Trophoblast cell (in vitro differentiated cells and primary cell): ENCODE data around the gene PCSK7.

Experiments
- DNase-seq, 2 donors: peaks; one replicate each; pipeline ENCODE4 v3.0.0-alpha.2; 2016
- H2AFZ ChIP-seq: 2 replicates; pipeline ENCODE4 v1.6.1; 2013; ENCODE audit warnings: low read length, moderate library complexity, mild to moderate bottlenecking; ENCODE audit not compliant: insufficient read depth, poor library complexity
- H2AK5ac ChIP-seq: 2 replicates; pipeline ENCODE4 v1.6.1; 2013; ENCODE audit warnings: mild to moderate bottlenecking, low read length
- H2BK120ac ChIP-seq: 2 replicates; pipeline ENCODE4 v1.6.1; 2013; ENCODE audit warnings: low read length, mild to moderate bottlenecking, moderate library complexity; ENCODE audit not compliant: insufficient read depth, poor library complexity
- H2BK12ac ChIP-seq: 2 replicates; pipeline ENCODE4 v1.6.1; 2013; ENCODE audit warnings: mild to moderate bottlenecking, low read length, moderate library complexity
- H2BK5ac ChIP-seq: 2 replicates; pipeline ENCODE4 v1.6.1; 2013; ENCODE audit warnings: low read length, low read depth, moderate library complexity, mild to moderate bottlenecking; ENCODE audit not compliant: poor library complexity
- H3K14ac ChIP-seq: 2 replicates; pipeline ENCODE4 v1.6.1; 2013; ENCODE audit warnings: mild to moderate bottlenecking, low read length
- H3K18ac ChIP-seq: 2 replicates; pipeline ENCODE4 v1.6.1; 2013; ENCODE audit warnings: mild to moderate bottlenecking, low read length
- H3K23ac ChIP-seq: 2 replicates; pipeline ENCODE4 v1.6.1; 2013; ENCODE audit warnings: low read length
- H3K27ac ChIP-seq: 2 replicates; pipeline ENCODE4 v1.5.1; 2013; ENCODE audit warnings: low read depth, mild to moderate bottlenecking, inconsistent platforms, low read length, moderate library complexity
- H3K27me3 ChIP-seq: 2 replicates; pipeline ENCODE4 v1.6.1; 2013; ENCODE audit warnings: inconsistent platforms, mild to moderate bottlenecking, low read length, moderate library complexity; ENCODE audit not compliant: insufficient read depth
- H3K36me3 ChIP-seq, 2 experiments: 1 replicate in 1 of 2; 2 replicates in 1 of 2; pipeline ENCODE4 v1.6.1; 2013; ENCODE audit warnings: low read length in 2 of 2, mild to moderate bottlenecking in 2 of 2, moderate library complexity in 1 of 2; ENCODE audit not compliant: insufficient read depth in 2 of 2, control insufficient read depth in 1 of 2
- H3K4ac ChIP-seq: 2 replicates; pipeline ENCODE4 v1.6.1; 2013; ENCODE audit warnings: low read depth, mild to moderate bottlenecking, low read length, moderate library complexity
- H3K4me1 ChIP-seq, 2 experiments: 1 replicate in 1 of 2; 2 replicates in 1 of 2; pipeline ENCODE4 v1.6.1; 2013; ENCODE audit warnings: low read length in 2 of 2, mild to moderate bottlenecking in 2 of 2, moderate library complexity in 1 of 2; ENCODE audit not compliant: insufficient read depth in 2 of 2, control insufficient read depth in 1 of 2
- H3K4me2 ChIP-seq: 2 replicates; pipeline ENCODE4 v1.6.1; 2013; ENCODE audit warnings: inconsistent platforms, mild to moderate bottlenecking, low read length, moderate library complexity
- H3K4me3 ChIP-seq: 2 replicates; pipeline ENCODE4 v1.5.1; 2013; ENCODE audit warnings: mild to moderate bottlenecking, low read depth, low read length, inconsistent platforms
- H3K79me1 ChIP-seq: one replicate; pipeline ENCODE4 v1.6.1; 2013; ENCODE audit warnings: low read length
- H3K79me2 ChIP-seq: 2 replicates; pipeline ENCODE4 v1.6.1; 2013; ENCODE audit warnings: low read length, mild to moderate bottlenecking; ENCODE audit not compliant: control insufficient read depth, insufficient read depth, poor library complexity
- H3K9ac ChIP-seq: 2 replicates; pipeline ENCODE4 v1.6.1; 2013; ENCODE audit warnings: mild to moderate bottlenecking, low read length
- H3K9me3 ChIP-seq: 2 replicates; pipeline ENCODE4 v1.6.1; 2013; ENCODE audit warnings: low read depth, mild to moderate bottlenecking, control low read depth, inconsistent platforms, low read length; ENCODE audit not compliant: insufficient read depth
- H4K12ac ChIP-seq: 2 replicates; pipeline ENCODE4 v1.6.1; 2013; ENCODE audit warnings: low read depth, mild to moderate bottlenecking, low read length, moderate library complexity
- H4K8ac ChIP-seq: 2 replicates; pipeline ENCODE4 v1.6.1; 2013; ENCODE audit warnings: low read depth, mild to moderate bottlenecking, low read length, moderate library complexity
- H4K91ac ChIP-seq: one replicate; pipeline ENCODE4 v1.6.1; 2013; ENCODE audit warnings: low read depth, mild to moderate bottlenecking, low read length, moderate library complexity
- WGBS: extraction: QIAGEN DNeasy Blood & Tissue Kit; methylation state at CpG from one replicate; pipeline ENCODE4 v1.1.7; 2013; ENCODE audit warnings: missing lambda C conversion rate; ENCODE audit not compliant: insufficient read length, insufficient coverage; ENCODE audit errors: extremely low coverage; 5-methylcytosine and 5-hydroxymethylcytosine counted together

The PCSK7 gene

GRCh38 chr11:117187799-117188481 is 43.9 kb downstream of the PCSK7 start:
- Histone ChIP-seq H2AK5ac (no peak overlapping the region), H4K91ac (no peak overlapping the region), H3K79me1 (no peaks in the 10 kb centered on the region), H3K36me3 (peaks cover 51 to 59% of the 10 kb centered on the region in 2 experiments), H2BK5ac (no peak overlapping the region), H2AFZ (no peak overlapping the region), H3K23ac (no peak overlapping the region), H3K4me3 (no peak overlapping the region), H3K27ac (no peak overlapping the region), H3K79me2 (no peaks in the 10 kb centered on the region), H3K18ac (no peak overlapping the region), H3K9me3 (no peaks in the 10 kb centered on the region), H3K4me1 (peaks cover 0 to 2% of the 10 kb centered on the region in 2 experiments), H3K4me2 (no peak overlapping the region), H4K8ac (no peak overlapping the region), H3K9ac (no peak overlapping the region), H3K14ac (no peak overlapping the region), H2BK120ac (no peak overlapping the region), H3K4ac (no peak overlapping the region), H3K27me3 (no peaks in the 10 kb centered on the region), H2BK12ac (no peak overlapping the region), H4K12ac (no peak overlapping the region)
- WGBS, result no CpG with 5 or more reads among the region's 16 CpGs
- DNase-seq, result no peak

- H4K8ac ChIP-seq, result no peak overlapping the region
- no peaks in the 10 kb centered on the region for H3K9me3 ChIP-seq
- H2AK5ac ChIP-seq, result no peak overlapping the region
- H3K79me1 ChIP-seq, result no peaks in the 10 kb centered on the region
- no peaks in the 10 kb centered on the region for H3K27me3 ChIP-seq
- peaks cover 0 to 2% of the 10 kb centered on the region in 2 experiments for H3K4me1 ChIP-seq
- no peak overlapping the region for H3K18ac ChIP-seq
- no peak for DNase-seq
- H3K4ac ChIP-seq, result no peak overlapping the region
- H4K12ac ChIP-seq, result no peak overlapping the region
- no peak overlapping the region for H2BK120ac ChIP-seq
- H3K36me3 ChIP-seq, result peaks cover 49 to 57% of the 10 kb centered on the region in 2 experiments
- no peak overlapping the region for H4K91ac ChIP-seq
- no peak overlapping the region for H2AFZ ChIP-seq
- no peak overlapping the region for H3K4me2 ChIP-seq
- no peak overlapping the region for H2BK12ac ChIP-seq
- WGBS, result no CpG with 5 or more reads among the region's 13 CpGs
- H3K4me3 ChIP-seq, result no peak overlapping the region
- no peak overlapping the region for H3K14ac ChIP-seq
- no peaks in the 10 kb centered on the region for H3K79me2 ChIP-seq
- H2BK5ac ChIP-seq, result no peak overlapping the region
- no peak overlapping the region for H3K23ac ChIP-seq
- no peak overlapping the region for H3K9ac ChIP-seq
- H3K27ac ChIP-seq, result no peak overlapping the region
Measured at GRCh38 chr11:117187428-117187798, 44.5 kb downstream of the PCSK7 start.

- H2BK5ac ChIP-seq, result no peak overlapping the region
- no peaks in the 10 kb centered on the region for H3K9me3 ChIP-seq
- H3K36me3 ChIP-seq, result peaks cover 49 to 59% of the 10 kb centered on the region in 2 experiments
- no peak overlapping the region for H4K8ac ChIP-seq
- no CpG with 5 or more reads among the region's 6 CpGs for WGBS
- H2AFZ ChIP-seq, result no peak overlapping the region
- no peak overlapping the region for H3K4me2 ChIP-seq
- no peak overlapping the region for H2BK12ac ChIP-seq
- no peak overlapping the region for H3K4me3 ChIP-seq
- no peak overlapping the region for H2BK120ac ChIP-seq
- H3K23ac ChIP-seq, result no peak overlapping the region
- no peak overlapping the region for H2AK5ac ChIP-seq
- H3K9ac ChIP-seq, result no peak overlapping the region
- peaks cover 0 to 2% of the 10 kb centered on the region in 2 experiments for H3K4me1 ChIP-seq
- no peak for DNase-seq
- no peak overlapping the region for H3K27ac ChIP-seq
- no peaks in the 10 kb centered on the region for H3K79me2 ChIP-seq
- H4K91ac ChIP-seq, result no peak overlapping the region
- no peak overlapping the region for H4K12ac ChIP-seq
- H3K79me1 ChIP-seq, result no peaks in the 10 kb centered on the region
- H3K18ac ChIP-seq, result no peak overlapping the region
- no peaks in the 10 kb centered on the region for H3K27me3 ChIP-seq
- H3K14ac ChIP-seq, result no peak overlapping the region
- no peak overlapping the region for H3K4ac ChIP-seq
Measured at GRCh38 chr11:117187007-117187406, 44.9 kb downstream of the PCSK7 start.

- no peak overlapping the region for H2AFZ ChIP-seq
Measured at GRCh38 chr11:117186431-117186761, 45.5 kb downstream of the PCSK7 start.

More at GRCh38 chr11:117186431-117186761, 45.5 kb downstream of the PCSK7 start:
- H2BK12ac ChIP-seq, result no peak overlapping the region
- H4K8ac ChIP-seq, result no peak overlapping the region
- H3K4me2 ChIP-seq, result no peak overlapping the region
- H2BK120ac ChIP-seq, result no peak overlapping the region
- DNase-seq, result no peak
- no CpG with 5 or more reads among the region's 4 CpGs for WGBS
- no peaks in the 10 kb centered on the region for H3K79me1 ChIP-seq
- peaks cover 0 to 2% of the 10 kb centered on the region in 2 experiments for H3K4me1 ChIP-seq
- H3K14ac ChIP-seq, result no peak overlapping the region
- H3K23ac ChIP-seq, result no peak overlapping the region
- no peak overlapping the region for H3K9ac ChIP-seq
- no peak overlapping the region for H3K4me3 ChIP-seq
- no peaks in the 10 kb centered on the region for H3K79me2 ChIP-seq
- H4K12ac ChIP-seq, result no peak overlapping the region
- no peak overlapping the region for H3K4ac ChIP-seq
- no peak overlapping the region for H2AK5ac ChIP-seq
- no peaks in the 10 kb centered on the region for H3K27me3 ChIP-seq
- no peak overlapping the region for H2BK5ac ChIP-seq
- H4K91ac ChIP-seq, result no peak overlapping the region
- H3K9me3 ChIP-seq, result no peaks in the 10 kb centered on the region
- H3K36me3 ChIP-seq, result peaks cover 53 to 57% of the 10 kb centered on the region in 2 experiments
- H3K18ac ChIP-seq, result no peak overlapping the region
- no peak overlapping the region for H3K27ac ChIP-seq
